BE2C (cell line): Measurements from ENCODE around the gene MIA. TPM values are rescaled to one million over a fixed set of nuclear protein-coding genes. Genes with fewer than 3 reads are reported as not detected.
"Not testable (repeated sequence)": the region's sequence is repeated elsewhere in the genome, so short reads cannot be mapped to it uniquely, and the experiment has no call there.

Source experiments
- DNase-seq: peaks from one replicate; pipeline ENCODE4 v3.0.0-alpha.2; 2020
- H3K27me3 ChIP-seq: fragments of 250-450 bp; sonication (Bioruptor Pico); 2 replicates; pipeline ENCODE4 v1.5.1; 2020; ENCODE audit warnings: mild to moderate bottlenecking
- H3K36me3 ChIP-seq: fragments of 250-450 bp; sonication (Bioruptor Pico); 2 replicates; pipeline ENCODE4 v1.5.1; 2020; ENCODE audit warnings: mild to moderate bottlenecking
- H3K4me1 ChIP-seq: fragments of 250-450 bp; sonication (Bioruptor Pico); 2 replicates; pipeline ENCODE4 v1.5.1; 2020
- H3K4me3 ChIP-seq: 2 replicates; pipeline ENCODE4 v1.5.1; 2011; ENCODE audit warnings: low read depth, low read length
- H3K9me3 ChIP-seq: fragments of 250-450 bp; sonication (Bioruptor Pico); 2 replicates; pipeline ENCODE4 v1.5.1; 2020
- CTCF ChIP-seq: IDR thresholded peaks from 2 replicates; pipeline ENCODE4 v1.5.1; 2012; ENCODE audit warnings: mild to moderate bottlenecking, low read depth, low read length
- polyA plus RNA-seq: library from polyadenylated mRNA; unstranded; fragments of >200 nt; gene quantifications from one replicate; pipeline ENCODE4 v1.2.1, GENCODE V29; 2012; ENCODE audit warnings: low read depth, missing spikeins; ENCODE audit not compliant: insufficient read length, insufficient read depth

The MIA gene
- not detected for polyA plus RNA-seq

- no peak for DNase-seq
- H3K4me1 ChIP-seq = peaks cover 3% of the 10 kb centered on the region; the same call in 1 of the 2 replicates
- H3K36me3 ChIP-seq = no peaks in the 10 kb centered on the region
- no peak for TF ChIP-seq CTCF
- H3K27me3 ChIP-seq = no peaks in the 10 kb centered on the region
- no peaks in the 10 kb centered on the region for H3K9me3 ChIP-seq
- H3K4me3 ChIP-seq = no peak within 1 kb of the TSS
These were observed at the start of gene MIA for GRCh38 chr19:40774916-40775631. Gene MIA, plus strand, starts transcription at chr19:40775521. Its CDS starts 22 bp downstream, at chr19:40775543.

GRCh38 chr19:40726279-40726678 is 49.0 kb upstream of the MIA start:
- H3K27me3 ChIP-seq = no peaks in the 10 kb centered on the region
- no peak for DNase-seq
- H3K9me3 ChIP-seq = no peaks in the 10 kb centered on the region
- no peaks in the 10 kb centered on the region; the same call in 1 of the 2 replicates for H3K36me3 ChIP-seq
- TF ChIP-seq CTCF = no peak
- no peaks in the 10 kb centered on the region for H3K4me1 ChIP-seq
- no peak overlapping the region for H3K4me3 ChIP-seq

- H3K36me3 ChIP-seq, H3K9me3 ChIP-seq, H3K27me3 ChIP-seq, DNase-seq, H3K4me1 ChIP-seq, H3K4me3 ChIP-seq: not testable (repeated sequence)
These were observed 45.3 kb upstream of the MIA start for GRCh38 chr19:40730065-40730464.

- H3K27me3 ChIP-seq, H3K9me3 ChIP-seq, H3K4me3 ChIP-seq, DNase-seq, H3K4me1 ChIP-seq: not testable (repeated sequence)
- H3K36me3 ChIP-seq = peaks cover 11% of the 10 kb centered on the region
These were observed 43.0 kb upstream of the MIA start for GRCh38 chr19:40732304-40732703.

- Histone ChIP-seq H3K4me1 (no peaks in the 10 kb centered on the region; the same call in 1 of the 2 replicates), H3K36me3 (peaks cover 12% of the 10 kb centered on the region), H3K27me3 (no peaks in the 10 kb centered on the region), H3K4me3 (no peak overlapping the region), H3K9me3 (no peaks in the 10 kb centered on the region)
- no peak for DNase-seq
- TF ChIP-seq CTCF = no peak
These were observed 42.2 kb upstream of the MIA start for GRCh38 chr19:40733149-40733548.

GRCh38 chr19:40735013-40735771 is 40.1 kb upstream of the MIA start:
- TF ChIP-seq CTCF = no peak
- no peaks in the 10 kb centered on the region for H3K9me3 ChIP-seq
- H3K36me3 ChIP-seq = peaks cover 12% of the 10 kb centered on the region
- no peak overlapping the region for H3K4me3 ChIP-seq
- H3K4me1 ChIP-seq = no peaks in the 10 kb centered on the region; the same call in none of the 2 replicates
- DNase-seq = no peak
- no peaks in the 10 kb centered on the region for H3K27me3 ChIP-seq

- DNase-seq = no peak
- Histone ChIP-seq H3K4me3 (no peak overlapping the region), H3K4me1 (no peaks in the 10 kb centered on the region; the same call in none of the 2 replicates), H3K27me3 (no peaks in the 10 kb centered on the region), H3K36me3 (peaks cover 12% of the 10 kb centered on the region), H3K9me3 (no peaks in the 10 kb centered on the region)
- TF ChIP-seq CTCF = no peak
These were observed 38.7 kb upstream of the MIA start for GRCh38 chr19:40736661-40737060.
